Stimulated activated CD8-positive, alpha-beta memory T cell treated with anti-CD3 and anti-CD28 coated beads, Interleukin-15, amount 100 ng/mL, for 48 hours (primary cell): Measurements from ENCODE around the gene LRRIQ4.
A peak's percentile ranks its signal among the peaks of the same experiment; 100 is the strongest.

ENCODE experiments used
- DNase-seq, 2 donors: peaks; one replicate each; pipeline ENCODE4 v3.0.0-alpha.2; 2020; ENCODE audit warnings: low read depth in 2 of 2

Gene LRRIQ4

DNA sequence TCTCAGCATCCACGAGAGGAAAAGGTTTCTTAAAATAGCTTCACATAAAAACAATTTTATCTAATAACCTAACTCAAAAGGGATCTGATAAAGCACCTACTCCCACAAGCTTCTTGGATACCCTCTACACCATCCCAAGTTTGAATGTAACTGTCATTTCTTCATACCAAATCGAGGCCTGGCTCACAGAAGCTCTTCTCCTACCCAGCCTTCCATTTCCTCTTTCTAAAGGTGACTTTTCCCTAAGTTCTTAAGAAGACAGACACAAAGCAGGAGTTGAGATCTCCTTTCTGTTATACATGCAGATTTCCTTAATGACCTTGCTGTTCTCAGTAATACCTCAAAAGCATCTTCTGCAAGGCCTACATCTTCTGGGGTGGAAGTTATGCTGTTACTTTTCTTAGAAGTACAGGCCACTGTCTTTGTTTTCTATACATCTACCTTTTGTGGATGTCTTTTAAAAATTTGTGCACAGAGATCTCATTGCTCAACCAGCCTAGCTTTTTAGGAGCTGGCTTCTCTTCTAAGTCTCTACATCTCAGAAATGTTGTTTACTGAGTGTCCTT, 3.4 kb upstream of the LRRIQ4 start:
- no peak for DNase-seq

DNA sequence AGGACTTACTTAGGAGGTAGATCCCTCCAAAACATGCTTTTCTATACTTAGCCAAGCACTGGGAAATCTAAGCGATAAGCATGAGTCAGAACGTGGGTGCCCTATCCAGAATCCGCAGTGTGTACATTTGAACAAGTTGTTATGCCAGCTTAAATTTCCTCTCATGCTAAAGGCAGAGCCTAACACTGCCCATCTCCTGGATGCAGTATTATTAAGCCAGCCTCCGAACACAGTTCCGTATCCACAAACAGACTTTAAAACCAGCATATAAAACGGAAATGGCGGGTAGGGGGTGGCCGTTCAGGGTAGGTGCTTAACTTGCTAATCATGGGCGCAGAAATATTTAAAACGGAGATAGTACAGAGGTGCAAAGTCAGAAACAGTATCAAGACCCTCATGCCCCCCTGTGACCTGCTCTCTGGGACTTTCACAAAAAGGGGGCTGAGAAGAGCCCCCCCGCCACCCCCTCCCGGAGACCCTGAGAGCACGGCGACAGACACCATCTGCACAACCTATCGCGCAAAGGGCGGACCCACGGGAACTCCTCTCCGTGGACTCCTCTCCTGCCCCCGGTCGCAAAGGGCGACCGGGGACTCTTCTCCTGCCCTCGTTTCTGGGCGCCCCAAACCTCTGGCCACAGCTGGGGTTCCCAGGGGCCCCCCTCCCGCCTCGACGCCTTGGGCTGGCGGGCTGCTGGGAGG, 889 bp upstream of the LRRIQ4 start:
- DNase-seq = no peak

DNA sequence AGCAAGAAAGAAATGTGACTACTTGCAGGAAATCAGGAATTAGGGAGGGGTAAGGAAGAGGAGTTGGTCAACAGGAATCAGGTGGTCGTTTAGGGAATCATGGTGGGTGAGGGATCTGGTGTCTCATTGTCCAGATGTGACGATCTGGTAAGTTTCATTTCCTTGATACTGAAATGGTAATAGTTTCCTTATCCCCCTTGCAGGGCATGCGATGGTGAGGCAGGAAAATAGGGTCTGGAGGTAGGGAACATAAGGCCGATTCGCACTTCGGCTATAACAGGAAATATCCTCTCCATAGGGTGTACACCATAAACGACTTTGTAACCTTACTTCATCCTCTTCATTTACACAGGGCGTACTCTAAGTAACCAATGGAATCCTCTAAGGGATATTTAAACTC, 608 bp downstream of the LRRIQ4 start:
- DNase-seq = no peak

DNA sequence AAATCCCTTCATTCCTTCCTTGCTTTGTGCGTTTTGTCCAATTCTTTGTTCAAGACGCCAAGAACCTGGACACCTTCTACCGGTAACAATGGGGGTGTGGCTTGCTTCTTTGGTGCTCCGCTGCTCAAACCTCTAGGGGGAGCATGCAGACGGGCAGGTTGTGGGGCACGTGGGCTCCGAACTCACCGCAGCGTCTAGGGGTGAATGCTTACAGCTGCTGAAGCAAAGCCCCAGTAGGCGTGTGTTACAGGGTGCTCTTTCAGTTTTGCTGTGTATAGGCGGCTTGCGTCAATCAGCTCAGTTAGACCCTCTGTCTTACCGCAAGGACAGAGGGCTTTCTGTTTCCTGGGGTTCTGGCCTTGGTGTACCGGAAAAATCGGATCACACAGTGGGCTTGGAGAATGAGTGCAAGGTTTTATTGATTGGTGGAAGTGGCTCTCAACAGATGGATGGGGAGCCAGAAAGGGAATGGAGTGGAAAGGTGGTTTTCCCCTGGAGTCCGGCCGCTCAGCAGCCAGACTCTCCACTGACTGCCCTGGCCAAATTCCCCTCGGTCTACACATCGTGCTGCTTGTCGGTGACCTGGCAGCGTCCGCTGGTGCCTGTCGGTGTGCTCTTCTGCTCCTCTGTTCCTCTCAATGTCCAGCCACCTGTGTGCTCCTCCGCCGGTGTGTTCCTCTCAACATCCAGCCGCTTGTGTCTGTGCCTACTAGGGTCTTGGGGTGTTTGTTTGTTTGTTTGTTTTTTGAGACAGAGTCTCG, 1.3 kb downstream of the LRRIQ4 start:
- peak; percentile 73 to 80 for DNase-seq

DNA sequence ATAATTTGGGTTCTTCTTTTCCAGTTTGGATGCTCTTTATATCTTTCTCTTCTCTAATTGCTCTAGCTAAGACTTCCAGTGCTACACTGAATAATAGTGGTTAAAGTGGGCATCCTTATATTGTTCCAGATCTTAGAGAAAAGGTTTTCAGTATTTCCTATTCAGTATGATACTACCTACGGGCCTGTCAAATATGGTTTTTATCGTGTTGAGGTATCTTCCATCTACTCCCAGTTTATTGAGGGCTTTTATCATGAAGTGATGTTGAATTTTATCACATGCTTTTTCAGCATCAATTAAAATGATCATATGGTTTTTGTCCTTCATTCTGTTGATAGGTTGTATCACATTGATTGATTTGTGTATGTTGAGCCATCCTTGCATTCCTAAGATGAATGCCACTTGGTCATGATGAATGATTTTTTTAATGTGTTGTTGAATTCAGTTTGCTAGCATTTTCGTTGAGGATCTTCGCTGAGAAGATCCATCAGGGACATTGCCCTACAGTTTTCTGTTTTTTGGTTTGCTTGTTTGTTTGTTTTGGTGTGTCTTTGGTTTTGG, 3.0 kb downstream of the LRRIQ4 start:
- DNase-seq = no peak

DNA sequence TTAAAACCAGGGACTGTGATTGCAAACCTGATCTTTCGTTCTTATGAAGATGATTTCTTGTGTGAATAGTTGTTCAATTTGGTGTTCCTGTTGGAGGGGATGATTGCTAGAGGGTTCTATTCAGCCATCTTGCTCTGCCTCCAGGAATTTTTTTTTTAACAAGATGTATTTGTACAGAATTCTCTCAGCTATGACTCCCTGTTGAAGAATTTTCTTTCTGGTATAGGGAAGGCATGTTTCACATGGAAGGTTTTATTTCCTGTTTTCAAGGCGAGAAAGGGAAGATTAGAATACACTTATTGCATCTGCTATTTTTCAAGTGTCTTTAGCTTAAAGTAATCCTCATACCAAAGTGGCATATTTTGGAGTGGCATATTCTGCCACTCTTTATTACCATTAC, 5.6 kb downstream of the LRRIQ4 start:
- no peak for DNase-seq

DNA sequence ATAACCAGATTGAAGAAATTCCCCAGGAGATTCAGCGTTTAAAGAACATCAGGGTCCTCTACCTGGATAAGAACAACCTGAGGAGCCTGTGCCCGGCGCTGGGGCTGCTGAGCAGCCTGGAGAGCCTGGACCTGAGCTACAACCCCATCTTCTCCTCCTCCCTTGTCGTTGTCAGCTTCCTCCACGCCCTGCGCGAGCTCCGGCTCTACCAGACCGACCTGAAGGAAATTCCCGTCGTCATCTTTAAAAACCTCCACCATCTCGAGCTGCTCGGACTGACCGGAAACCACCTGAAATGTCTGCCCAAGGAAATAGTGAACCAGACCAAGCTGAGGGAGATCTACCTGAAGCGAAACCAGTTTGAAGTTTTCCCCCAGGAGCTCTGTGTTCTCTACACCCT, 9.4 kb downstream of the LRRIQ4 start:
- DNase-seq = no peak

DNA sequence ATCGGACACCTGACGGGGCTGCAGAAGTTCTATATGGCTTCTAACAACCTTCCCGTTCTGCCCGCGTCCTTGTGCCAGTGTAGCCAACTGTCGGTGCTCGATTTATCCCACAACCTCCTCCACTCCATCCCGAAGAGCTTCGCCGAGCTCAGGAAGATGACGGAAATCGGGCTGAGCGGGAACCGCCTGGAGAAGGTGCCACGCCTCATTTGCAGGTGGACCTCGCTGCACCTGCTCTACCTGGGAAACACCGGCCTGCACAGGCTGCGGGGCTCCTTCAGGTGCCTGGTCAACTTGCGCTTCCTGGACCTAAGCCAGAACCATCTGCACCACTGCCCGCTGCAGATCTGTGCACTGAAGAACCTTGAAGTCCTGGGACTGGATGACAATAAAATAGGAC, 9.9 kb downstream of the LRRIQ4 start:
- DNase-seq = no peak

DNA sequence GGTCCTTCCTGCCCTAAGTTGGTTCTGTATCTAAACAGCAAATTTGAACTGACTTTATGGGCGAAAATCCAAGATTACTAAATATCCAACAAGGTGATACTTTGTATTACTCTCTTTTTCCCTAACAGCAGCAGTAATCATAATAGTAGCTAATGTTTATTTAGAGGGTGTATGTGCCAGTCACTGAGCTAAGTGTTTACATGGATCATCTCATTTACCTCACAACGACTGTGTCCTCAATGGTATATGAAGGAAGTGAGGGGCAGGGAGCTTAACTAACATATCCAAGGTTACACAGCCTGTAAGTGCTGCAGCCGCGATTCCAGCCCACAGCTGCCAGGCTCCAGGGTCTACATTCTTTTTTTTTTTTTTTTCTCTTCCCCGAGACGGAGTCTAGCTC, 10.3 kb downstream of the LRRIQ4 start:
- no peak for DNase-seq

DNA sequence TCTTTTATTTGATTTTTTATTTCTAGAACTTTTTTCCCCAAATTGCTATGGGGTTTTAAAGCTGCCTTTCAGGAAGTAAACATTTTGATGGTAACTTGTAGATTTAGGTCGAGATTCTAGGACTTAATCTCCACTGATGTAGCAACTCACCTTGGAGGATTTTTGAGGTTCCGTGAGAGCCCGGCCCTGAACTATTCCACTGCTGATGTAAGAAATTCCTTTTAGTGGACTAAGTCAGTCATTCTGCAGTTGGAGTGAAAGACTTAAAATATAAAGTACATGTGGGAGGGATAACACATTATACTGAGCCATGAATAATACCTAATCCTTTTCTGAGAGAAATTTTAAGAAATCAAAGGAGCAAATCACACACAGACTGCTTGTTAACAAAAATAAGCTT, 12.6 kb downstream of the LRRIQ4 start:
- DNase-seq = no peak

DNA sequence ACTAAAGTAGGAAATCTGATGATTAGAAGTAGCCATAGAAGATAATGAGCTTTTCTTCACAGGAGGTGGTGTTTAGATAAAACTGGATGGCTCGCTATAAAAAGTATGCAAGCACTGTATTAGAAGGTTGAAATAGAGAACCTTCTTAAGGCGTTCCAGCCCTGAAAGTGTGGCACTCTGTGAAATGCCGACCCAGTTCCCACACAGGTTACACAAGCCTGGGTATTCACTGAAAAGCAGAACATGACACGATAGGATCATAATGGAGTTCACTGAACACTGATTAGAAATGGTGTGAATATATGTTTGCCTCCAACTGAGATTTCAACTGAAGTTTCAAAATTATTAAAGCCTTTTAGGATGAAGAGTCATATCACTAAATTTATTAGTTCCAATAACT, 15.0 kb downstream of the LRRIQ4 start:
- DNase-seq = no peak

DNA sequence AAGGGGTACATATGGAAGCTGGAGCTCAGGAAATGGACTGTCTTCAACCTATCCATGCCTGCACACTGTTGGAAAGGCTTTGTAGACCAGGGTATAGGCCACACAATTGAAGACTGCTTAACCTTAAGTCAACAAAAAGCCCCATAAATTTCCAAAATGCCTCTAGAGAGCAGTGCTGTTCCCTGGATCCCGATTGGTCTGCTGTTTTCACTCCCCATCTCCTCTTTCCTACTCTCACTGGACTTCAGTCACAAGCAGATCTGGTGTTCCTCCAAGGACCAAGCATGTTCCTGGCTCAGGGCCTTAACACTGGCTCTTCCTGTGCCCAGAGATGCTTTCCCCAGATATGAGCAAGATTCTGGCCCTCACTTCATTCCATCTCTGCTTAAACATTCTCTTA, 22.9 kb downstream of the LRRIQ4 start:
- no peak for DNase-seq

DNA sequence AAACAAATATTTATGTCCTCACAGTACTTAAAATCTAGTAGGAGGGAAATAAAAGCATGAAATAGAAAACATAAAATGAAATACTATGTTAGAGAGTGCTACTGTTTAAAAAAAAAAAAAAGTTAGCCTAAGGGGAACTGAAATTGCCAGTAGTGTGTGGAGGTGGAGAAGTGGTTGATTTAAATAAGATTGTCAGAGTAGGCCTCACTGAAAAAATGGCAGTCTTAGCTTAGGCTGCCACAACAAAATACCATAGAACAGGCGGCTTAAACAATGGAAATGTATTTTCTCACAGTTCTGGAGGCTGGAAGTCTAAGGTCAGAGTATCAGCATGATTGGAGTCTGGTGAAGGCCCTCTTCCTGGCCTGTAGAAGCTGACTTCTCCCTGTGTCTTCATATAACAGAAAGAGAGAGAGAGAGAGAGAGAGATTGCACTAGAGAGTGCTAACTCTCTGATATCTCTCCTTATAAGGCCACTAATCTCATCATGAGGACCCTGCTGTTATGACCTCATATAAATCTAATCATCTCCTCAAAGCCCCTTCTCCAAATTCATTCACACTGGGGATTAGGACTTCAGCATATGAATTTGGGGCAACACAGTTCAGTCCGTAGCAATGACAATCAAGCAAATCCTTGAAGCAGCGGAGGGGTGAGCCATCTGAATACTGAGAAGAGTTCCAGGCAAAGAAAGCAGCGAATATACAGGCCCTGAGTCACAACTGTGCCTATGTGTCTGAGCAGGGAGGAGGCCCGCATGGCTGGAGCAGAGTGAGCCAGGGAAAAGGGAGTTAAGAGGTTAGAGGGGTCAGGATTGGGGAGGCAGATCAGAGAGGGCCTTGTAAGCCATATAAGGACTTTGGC, 23.6 kb downstream of the LRRIQ4 start:
- DNase-seq = no peak

DNA sequence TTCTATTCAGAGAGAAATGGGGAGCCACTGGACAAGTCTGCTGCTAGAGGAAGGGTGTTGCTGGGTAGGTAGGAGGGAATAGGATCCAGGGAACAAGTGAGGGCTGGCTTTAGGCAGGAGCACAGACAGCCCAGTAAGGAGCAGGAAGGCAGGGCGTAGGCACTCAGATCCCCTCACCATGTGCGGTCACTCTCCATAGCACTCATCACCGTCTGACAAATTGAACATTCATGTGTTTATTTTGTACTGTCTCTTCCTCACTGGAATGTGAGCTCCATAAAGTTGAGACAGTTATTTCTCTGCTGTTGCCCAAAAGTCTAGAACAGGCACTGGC, 24.2 kb downstream of the LRRIQ4 start:
- no peak for DNase-seq

DNA sequence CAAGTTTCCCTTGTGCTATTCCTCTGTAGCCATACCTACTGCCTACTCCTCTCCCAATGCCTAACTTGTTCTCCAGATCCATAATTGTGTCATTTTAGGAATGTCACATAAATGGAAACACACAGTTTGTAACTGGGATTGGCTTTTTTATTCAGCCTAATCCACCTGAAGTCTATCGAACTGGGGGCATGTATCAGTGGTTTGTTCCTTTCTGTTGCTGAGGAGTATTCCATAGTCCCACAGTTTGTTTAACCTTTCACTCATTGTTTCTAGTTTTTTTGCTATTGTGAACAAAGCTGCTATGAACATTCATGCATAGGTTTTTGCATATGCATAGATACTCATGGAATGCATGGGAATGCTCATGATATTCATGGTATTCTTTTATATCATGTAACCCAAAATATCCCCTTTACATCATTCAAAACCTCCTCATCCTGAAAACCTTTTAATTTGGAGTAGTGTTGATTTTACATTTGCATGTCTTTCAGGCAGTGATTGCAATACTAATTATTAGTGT, 25.9 kb downstream of the LRRIQ4 start:
- DNase-seq = no peak

DNA sequence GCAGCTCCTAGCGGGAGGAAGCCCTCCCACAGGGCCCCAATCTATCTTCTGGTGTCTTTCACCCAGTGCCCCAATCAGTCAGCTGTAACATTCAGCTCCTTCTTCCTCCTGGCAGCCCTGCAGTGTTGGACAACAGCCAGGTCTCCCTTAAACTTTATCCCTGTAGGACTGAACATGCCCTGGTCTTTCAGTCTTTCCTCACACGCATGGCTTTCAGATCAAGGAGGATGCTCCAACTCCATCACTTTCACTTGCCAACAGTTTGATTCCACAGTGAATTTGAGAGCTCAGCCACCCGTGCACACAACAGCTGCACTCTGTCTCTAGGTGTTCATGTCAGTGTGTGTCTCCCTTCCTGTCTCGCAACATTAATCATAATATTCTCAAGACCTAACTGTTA, 28.5 kb downstream of the LRRIQ4 start:
- DNase-seq = no peak

DNA sequence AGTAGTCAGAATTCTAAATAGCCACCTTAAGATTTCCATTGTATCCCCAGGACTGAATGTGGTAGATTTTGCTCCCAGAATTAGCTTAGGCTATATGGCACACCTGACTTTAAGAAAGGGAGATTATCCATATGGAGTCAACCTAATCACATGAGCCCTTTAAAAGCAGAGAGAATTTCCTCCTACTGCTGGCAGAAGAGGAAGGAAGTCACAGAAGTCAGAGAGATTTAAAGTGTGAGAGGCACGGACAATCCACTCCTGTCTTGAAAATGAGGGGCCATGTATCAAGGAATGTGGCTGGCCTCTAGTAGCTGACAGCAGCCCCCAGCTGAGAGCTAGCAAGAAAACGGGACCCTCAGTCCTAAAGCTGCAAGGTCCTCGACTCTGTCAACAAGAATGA, 30.3 kb downstream of the LRRIQ4 start:
- DNase-seq = no peak

DNA sequence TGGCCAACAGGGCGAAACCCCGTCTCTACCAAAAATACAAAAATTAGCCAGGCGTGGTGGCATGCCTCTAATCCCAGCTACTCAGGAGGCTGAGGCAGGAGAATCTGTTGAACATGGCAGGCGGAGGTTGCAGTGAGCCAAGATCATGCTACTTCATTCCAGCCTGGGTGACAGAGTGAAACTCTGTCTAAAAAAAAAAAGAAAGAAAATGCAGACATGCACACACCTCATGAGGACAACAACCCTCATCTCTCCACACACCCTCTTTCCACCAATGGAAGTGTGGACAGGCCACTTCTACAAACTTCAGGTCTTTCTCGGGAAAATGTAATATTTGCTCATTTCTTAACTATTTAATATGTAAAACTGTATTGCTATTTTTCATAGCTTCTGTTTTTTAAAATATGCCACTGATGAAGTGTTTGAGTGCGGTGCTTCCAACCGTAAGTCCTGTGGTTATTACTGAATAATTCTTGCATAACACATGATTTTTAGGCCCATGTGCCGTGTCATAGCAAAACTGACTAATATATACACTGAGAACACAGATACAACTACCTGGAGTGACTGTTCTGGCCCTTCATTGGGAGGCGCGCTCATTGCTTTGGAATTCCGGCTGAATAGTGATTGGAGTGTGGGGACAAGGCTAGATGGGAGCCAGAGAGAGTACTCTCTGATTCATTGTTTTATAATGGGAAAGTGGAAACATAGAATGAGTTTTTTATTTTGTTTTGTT, 34.0 kb downstream of the LRRIQ4 start:
- DNase-seq = no peak

DNA sequence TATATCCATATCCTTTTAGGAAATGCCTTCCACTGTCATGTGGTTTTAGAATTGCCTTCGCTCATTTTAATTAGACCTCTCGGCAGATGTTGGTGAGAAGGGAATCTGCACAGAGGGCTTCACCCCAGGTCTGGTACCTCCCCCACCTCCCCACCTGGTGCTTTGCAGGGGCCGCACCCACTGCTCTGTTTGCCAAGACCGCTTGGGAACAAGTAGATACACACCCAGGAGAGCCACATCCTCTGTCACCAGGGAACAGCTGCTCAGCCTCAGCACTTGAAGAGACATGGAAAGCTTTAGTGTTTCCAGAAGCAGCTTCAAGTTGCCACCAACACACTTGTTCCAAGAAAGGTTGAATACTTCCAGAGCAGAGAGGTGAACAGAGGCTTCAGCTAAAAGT, 35.2 kb downstream of the LRRIQ4 start:
- no peak for DNase-seq

DNA sequence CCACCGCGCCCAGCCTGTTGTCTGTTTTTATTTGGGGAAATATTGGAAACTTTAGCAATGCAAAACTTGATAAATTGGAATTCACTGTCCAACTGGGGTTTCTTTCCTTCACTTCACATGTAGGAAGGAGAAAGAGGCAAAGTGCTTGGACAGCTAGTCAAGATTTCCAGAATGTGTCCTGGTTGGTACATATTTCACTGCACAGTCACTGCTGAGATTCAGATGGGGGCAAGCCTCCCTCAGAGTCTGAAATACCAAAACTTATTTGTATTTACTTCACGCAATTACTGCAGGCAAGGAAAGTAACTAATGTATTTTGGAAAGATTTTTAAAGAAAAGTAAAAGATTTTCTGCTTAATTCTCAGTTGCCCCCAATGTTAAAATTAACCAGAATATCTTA, 36.1 kb downstream of the LRRIQ4 start:
- DNase-seq = no peak

DNA sequence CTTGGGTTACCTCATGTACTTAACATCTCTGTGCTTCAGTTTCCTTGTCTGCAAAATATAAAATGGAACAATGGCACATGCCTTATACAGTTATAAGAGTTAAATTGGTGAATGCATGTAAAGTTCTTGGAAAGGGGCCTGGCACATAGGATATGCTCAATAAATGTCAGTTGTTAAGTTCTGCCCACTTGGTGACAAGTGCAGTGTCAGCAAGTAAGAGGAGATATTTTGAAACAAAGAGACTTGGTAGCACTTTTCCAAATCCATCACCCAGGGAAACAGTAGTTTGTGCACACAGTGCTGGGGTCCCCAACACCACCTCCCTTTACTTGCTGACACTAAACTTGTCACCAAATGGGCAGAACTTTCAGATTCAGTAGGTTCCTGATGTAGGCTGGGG, 37.9 kb downstream of the LRRIQ4 start:
- no peak for DNase-seq
